GM12801 (cell line): ENCODE measurements around the gene LLCFC1.

Source experiments
- TF ChIP-seq, protein P1 (sequence below): IDR thresholded peaks from one replicate; pipeline ENCODE4 v1.5.1; 2011; ENCODE audit warnings: control low read depth; ENCODE audit not compliant: insufficient read length; ENCODE audit errors: extremely low read depth

The LLCFC1 gene

DNA sequence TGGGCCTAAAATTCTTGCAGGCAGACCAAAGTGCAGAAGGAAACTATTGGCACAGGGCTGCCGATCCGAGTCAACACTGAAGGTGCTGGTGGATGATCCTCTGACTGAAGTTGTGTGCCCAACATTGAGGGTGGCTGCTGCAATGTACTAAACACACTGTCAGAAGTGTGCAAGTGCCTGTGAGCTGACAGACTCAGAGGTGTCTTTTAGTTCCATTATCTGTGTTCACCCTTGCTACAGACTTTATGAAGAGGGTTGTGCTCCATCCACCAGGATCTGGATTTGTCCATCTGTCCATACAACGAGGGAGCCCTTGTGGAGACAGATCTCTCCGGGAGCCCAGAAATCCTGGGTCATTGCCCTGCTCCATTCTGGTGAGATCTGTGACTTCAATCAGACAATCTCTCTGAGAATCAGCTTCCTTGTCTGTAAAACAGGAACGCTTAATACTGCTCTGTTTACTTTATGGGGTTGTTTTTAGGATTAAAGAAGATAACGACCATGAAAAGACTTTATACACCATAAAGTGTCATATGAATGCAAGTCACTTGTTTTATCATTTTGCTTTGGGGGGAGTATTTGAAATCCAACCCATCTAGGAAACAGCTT is 44.2 kb upstream of the LLCFC1 start:
- TF ChIP-seq, protein P1, sequence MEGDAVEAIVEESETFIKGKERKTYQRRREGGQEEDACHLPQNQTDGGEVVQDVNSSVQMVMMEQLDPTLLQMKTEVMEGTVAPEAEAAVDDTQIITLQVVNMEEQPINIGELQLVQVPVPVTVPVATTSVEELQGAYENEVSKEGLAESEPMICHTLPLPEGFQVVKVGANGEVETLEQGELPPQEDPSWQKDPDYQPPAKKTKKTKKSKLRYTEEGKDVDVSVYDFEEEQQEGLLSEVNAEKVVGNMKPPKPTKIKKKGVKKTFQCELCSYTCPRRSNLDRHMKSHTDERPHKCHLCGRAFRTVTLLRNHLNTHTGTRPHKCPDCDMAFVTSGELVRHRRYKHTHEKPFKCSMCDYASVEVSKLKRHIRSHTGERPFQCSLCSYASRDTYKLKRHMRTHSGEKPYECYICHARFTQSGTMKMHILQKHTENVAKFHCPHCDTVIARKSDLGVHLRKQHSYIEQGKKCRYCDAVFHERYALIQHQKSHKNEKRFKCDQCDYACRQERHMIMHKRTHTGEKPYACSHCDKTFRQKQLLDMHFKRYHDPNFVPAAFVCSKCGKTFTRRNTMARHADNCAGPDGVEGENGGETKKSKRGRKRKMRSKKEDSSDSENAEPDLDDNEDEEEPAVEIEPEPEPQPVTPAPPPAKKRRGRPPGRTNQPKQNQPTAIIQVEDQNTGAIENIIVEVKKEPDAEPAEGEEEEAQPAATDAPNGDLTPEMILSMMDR = no peak

DNA sequence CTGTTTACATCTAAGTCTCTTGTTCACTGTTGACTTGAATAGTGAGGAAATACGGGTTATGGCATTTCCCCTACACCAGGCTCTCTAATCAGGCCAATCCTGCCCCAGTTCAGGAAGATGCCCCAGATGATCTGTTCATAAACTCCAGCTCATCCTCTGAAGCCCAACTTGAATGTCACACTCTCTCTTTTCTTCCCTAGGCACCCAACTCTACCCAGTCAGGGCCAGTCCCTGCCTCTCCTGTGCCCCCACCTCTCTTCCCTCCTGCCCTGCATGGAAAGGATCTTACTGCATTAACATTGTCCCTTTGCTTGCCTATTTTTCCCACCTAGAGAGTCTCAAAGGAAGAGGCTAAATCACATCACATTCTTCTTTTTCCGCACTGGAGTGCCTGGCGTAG is 43.1 kb upstream of the LLCFC1 start:
- TF ChIP-seq, protein P1 = no peak

DNA sequence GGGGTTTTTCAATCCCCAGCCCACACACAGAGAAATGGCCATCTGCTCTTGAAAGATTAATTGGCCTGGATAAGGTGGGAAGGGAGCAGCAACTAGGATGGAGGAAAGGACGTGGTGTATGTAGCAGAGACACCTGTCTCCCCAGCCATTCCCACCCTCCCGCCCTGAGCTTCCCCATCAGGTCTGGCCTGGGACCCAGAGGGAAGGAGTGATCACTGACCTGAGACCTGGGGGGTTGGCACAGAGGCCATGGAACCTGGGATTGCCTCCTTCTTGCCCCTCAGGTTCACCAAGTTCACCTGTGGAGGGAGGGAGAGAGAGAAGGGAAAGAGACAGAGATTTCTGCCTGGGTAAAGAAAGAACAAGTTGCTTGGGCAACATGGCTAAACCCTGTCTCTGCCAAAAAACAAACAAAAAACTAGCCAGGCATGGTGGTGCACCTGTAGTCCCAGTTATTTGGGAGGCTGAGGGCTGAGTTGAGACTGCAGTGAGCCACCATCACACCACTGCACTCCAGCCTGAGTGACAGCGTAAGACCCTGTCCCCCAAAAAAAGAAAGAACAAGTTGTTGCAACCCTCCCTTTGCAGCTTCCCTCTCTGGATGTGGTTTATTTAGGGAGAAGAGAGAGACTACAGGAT is 42.4 kb upstream of the LLCFC1 start:
- TF ChIP-seq, protein P1 = no peak

DNA sequence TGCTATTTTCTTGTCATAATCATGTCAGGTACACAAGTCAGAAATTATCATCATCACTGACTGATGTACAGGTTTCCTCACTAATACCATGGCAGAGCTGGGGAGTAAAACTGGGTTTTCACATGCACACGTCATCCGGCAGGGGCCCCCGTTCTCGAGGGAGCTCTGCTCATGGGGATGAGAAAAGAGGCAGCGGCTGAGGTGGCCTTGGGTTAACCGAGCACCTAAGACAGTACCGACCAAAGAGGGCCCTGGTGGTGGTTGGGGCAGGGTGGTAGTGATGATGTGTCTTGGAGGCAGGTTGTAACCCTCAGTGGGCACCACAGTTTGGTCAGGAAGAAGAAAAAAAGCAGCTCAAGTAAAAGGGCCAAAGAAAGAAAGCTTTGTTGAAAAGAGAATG is 41.6 kb upstream of the LLCFC1 start:
- TF ChIP-seq, protein P1 = no peak

DNA sequence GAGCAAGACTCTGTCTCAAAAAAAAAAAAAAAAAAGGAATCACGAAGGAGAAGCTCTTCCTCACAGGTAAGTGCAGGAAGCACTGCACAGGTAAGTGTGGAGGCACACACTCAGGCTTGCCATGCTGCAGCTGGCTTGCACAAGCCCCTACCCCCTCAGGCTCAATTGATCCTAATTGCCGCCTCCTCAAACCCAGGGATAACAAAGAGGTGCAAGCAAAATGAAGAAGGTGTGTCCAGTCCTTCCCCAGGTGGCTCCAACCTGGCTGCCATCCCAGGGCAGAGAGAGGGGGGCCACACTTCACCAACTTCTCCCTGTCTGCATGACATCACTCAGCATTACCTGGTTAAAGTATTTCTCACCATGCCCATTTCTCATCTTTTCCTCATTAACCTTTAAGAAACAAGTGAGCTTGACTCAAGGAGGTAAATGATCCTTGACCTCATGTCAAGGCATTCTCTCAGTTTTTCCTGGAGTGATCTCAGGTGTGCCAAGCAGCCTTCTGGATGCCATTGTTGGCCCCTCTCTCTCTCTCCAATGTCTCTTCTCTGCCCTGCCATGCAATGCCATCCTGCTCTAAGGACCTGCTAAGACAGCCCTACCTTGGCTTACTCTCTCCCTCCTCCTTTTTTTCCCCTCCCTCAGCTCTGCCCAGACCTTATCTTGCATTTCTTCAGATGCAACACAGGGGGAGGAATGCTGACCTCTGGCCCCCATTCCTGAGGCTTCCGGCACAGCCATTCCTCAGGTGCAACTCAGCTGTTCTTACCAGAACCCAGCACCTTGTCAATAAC is 40.7 kb upstream of the LLCFC1 start:
- TF ChIP-seq, protein P1 = no peak

DNA sequence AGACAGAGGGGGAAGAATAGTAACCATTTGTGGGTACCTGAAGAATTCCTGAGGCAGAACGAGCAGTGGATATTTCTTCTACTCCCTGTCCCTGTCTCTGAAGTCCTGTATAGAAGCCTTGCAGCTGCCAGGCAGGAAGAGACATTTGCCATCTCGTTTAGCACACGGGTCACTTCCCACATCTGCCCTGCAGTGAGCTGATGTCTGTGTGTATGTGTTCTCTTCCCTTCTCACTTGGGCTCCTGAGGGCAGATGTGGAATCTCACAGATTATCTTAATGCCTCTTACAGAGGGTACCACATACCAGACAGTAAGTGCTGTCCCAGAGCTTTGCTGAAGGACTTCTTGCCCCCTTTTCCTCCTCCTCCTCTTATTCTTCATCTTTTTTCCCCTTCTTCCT is 39.6 kb upstream of the LLCFC1 start:
- TF ChIP-seq, protein P1 = no peak

DNA sequence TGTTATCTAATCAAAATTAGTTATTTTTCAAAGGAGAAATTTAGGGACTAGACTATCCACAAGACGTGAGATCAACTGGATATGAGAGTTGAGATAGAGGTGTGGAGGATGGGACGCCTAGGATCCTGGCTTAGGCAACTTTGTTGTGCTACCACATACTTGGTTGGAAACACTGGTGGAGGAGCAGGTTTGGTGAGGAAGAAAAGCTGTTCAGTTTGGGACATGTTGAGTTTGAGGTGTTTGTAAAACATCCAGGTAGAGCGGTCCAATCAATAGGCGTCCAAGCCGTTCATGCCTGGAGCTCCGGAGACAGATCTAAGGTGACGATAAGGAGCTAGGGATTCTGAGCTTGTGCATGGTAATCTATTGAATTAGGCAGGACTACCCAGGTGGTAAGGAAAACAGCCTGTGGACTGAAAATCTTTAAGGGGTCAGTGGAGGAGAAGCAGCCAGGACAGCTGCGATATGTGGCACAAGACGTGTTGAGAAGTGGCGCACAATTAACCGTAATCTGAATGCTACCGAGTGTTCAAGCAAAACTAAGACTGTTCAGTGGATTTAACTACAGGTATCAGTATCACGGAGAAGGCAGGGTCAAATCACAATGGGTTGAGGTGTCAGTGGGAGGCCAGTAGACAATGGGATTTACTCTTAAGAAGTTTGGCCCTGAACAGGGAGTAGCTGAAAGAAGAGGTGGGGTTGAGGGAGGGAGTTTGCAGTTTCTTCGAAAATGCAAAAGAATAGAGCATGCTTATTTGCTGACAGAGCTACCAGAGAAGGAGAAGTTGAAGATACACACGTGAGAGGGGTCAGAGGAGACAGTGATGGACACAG is 37.6 kb upstream of the LLCFC1 start:
- TF ChIP-seq, protein P1 = no peak
